ENCODE data around the gene LNX2.

The LNX2 gene

DNA sequence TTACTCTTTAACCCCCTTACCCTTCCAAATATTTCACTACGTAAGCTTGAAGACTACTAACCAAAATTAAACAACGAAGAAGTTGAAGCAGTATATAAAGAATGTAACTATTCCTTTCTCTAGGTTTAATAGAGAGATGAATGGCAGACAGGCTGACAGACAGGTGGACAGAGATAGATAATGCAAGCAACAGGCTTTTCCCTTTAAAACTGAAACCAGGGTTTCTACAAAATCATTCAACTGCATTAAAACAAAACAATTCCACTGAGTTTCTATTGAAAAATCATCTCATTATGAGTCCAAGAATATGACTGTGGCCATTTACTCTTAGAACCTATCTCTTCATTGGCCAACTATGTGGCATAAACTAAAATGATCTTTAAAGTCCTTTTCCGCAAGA, 15.2 kb downstream of the LNX2 start:
- no peak for DNase-seq

GRCh38 chr13:27601803-27602202, 18.5 kb downstream of the LNX2 start:
- DNase-seq: no peak

DNA sequence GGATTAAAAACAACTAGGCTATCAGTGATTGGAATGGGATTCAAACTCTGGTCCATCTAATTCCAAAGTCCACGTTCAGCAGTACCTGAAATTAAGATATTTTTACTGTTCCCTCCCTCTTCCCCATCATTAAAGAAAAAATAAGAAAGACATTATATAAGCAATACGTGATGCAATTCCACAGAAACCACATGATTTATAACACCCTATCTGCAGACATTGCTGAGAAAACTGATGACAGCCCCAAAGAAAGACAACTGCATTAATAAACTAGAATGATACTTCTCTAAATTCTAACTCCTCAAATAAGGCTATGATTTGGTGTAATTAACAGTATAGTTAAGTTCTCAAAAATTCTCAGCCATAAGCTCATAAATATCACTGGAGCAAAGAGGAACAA, 19.1 kb downstream of the LNX2 start:
- no peak for DNase-seq

GRCh38 chr13:27600711-27601110, 19.6 kb downstream of the LNX2 start:
- no peak for DNase-seq

- DNase-seq: no peak
These were observed 20.3 kb downstream of the LNX2 start for GRCh38 chr13:27599845-27600553.

- no peak for DNase-seq
These were observed 21.2 kb downstream of the LNX2 start for GRCh38 chr13:27599096-27599495.

GRCh38 chr13:27595055-27595811, 25.1 kb downstream of the LNX2 start:
- DNase-seq: no peak

- DNase-seq: no peak
These were observed 27.1 kb downstream of the LNX2 start for GRCh38 chr13:27593267-27593666.

DNA sequence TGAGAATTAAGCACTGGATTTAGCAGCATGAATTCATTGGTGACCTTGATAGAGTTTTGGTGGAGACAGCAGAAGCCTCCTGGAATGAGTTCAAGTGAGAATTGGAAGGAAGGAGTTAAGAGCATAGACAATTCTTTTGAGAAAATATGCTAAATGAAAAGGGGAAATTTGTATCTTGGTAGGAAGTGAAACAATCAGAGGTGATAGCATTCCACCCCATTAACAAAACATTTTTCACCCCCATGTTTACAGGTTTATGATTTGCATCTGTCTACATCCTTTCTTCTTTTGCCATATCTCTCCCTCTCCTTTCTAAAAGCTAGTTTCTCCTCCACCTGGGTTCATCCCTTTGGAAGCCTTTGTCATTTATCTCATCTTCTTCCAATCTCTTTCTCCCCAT, 27.5 kb downstream of the LNX2 start:
- DNase-seq: no peak

GRCh38 chr13:27588405-27588804, 31.9 kb downstream of the LNX2 start:
- no peak for DNase-seq

DNA sequence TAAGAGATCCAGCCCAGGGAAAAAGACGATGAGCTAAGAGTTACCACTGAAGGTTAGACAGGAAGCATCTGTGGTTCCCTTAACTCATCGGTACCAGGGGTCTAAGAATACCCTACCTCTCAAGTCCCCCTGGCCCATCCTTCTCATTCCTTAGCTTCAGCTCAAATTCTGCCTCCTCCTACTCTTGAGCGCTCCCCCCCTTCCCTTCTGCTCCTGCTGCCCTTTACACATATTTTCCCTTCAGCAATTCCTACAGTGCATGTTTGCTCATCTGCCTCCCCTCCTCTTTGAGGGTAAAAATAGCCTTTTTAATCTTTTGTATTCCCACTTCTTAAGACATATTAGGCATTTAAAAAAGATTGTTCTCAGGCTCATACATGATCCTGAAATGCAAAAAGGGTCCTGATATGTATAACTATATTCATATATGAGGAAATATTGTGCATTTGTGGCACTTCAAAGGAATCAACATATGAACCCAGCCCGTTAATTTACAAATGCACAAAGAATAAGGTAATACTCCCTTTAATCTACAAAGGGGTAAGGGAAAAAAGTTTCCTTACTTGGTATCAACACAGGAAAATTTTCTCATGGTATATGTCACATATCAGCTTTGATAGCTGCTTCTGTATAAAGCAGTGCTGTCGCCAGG, 33.1 kb downstream of the LNX2 start:
- DNase-seq: no peak

DNA sequence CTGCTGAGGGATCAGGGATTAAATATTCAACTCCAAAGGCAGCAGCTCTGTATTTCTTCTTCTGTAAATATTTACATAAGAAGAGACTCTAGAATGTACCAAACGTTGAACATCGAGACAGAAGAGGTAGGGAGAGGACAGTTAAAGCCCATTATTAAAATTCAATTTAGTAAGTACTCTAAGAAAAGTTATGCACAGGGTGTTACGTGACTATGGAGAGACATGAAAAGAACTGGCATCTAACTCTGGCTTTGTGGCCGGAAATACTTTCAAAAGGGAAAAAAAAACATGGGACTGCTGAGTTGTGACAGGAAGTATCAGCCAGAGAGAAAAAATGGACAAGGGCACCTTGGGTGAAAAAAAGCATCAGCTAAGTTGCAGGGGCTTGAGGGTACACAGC, 36.7 kb downstream of the LNX2 start:
- DNase-seq: no peak

GRCh38 chr13:27578121-27579030, 42.0 kb downstream of the LNX2 start:
- DNase-seq: no peak

DNA sequence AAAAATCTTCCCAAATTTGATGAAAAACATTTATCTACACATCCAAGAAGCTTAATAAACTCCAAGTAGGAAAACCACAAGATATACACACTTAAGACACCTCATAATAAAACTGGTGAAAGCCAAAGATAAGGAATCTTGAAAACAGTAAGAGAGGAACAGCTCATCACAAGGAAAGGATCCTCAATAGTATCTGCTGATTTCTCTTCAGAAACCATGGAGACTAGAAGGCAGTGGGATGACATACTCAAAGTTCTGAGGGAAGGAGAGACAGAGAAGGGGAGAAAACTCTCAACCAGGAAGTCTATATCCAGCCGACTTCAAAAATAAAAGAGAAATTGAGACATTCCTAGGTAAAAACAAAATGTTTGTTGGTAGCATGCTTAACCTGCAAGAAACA, 45.7 kb downstream of the LNX2 start:
- DNase-seq: no peak

DNA sequence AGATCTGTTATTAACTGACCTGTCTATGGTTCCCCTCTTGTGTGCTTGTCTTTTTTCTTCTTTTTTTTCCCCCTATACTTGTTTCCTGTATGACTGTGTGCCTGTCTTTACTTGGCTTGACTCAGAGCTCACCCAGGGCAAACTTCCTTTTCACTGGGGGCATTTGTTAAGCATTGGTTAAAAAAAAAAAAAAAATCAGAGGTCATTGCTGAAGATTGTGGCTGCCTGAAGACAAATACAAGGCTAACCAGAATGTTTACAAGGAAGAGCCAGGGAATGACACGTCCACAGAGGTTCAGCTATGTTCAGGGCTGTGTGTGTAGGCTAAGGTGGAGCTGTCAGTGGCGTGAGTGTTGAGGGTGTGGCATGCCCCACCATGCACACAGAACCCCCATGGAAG, 47.1 kb downstream of the LNX2 start:
- DNase-seq: no peak

DNA sequence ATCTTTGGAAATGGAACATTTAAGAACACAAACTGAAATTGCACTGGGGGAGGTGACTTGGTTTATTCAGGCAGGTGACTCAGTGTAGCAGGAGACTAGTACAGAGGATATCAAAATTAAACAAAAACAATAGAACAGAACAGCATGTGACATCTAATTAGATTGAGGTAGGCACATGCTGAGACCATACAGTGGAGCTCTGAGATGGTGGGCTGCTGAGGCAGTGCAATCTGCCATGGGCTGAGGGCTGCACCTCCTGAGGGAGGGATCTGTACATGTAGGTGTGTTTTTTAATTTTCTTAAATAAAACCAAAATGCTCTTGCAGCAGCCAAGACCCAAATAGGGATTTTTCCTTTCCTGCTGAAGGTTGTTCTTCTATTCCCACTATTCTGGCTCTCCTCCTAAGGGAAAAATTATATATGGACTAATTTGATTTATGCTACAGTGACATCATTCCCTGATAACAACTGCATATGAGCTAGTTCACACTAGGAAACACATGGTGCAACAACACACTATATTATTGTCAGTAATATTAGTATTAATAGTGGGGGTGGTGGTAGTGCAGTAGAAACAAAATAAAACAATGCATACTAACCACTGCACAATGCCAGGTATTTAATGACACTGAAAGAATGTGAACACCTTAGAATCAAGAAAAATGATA, 48.0 kb downstream of the LNX2 start:
- no peak for DNase-seq

DNA sequence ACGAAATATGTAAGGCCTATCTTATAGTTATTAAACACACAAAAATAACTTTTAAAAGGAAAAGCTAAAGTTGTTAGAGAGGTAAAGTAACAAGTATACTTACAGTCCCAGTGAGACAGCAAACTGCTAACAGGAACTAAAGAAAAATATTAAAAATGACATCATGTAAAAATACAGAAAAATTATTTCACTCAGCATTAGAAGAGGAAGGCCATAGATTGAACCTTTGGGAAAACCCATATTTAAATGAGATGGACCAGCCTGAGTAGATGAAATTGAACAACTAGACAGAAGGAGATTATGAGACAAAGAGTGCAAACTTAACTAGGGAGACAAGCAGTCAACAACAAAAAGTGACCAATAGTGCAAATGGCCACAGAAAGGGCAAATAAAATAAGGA, 49.4 kb downstream of the LNX2 start:
- DNase-seq: no peak

GRCh38 chr13:27569405-27569804, 50.9 kb downstream of the LNX2 start:
- DNase-seq: no peak

DNA sequence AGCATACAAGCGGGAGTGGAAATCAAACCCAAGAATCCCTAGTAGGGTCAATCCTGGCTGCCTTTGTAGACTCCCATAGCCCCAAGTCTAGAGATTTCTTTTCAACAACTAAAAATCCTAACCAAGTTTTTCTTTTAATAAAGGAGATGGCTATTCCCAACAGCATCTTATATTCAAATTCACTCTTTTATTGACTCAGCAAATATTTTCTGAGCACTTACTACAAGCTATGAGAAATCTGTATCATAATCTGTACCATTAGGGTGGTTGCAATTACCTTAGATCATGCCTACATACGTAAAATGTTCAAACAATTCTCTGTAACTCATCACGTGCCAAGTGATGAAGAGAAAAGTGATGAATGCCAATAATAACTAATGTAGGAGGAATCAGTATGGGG, 54.5 kb downstream of the LNX2 start:
- no peak for DNase-seq

- DNase-seq: no peak
These were observed 57.9 kb downstream of the LNX2 start for GRCh38 chr13:27562457-27562856.

DNA sequence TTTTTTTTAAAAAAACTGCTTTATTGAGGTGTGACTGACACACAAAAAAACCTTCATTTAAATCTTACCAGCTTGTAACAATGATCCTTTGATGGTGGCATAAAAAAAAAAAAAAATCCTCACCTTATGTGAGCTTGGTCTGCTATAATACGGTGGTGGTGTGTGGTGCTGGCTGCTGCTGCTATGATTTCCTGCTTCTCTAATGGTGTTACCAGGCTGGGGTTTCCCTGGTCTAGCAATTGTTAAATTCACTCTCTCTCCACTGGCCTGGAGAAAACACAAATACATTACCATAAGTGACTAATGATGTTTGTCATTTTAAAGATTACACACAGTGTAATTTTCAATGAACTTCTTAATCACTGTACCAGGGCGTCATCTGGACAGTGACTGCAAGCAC, 60.6 kb downstream of the LNX2 start:
- DNase-seq: no peak

- no peak for DNase-seq
These were observed 64.2 kb downstream of the LNX2 start for GRCh38 chr13:27556109-27556508.

DNA sequence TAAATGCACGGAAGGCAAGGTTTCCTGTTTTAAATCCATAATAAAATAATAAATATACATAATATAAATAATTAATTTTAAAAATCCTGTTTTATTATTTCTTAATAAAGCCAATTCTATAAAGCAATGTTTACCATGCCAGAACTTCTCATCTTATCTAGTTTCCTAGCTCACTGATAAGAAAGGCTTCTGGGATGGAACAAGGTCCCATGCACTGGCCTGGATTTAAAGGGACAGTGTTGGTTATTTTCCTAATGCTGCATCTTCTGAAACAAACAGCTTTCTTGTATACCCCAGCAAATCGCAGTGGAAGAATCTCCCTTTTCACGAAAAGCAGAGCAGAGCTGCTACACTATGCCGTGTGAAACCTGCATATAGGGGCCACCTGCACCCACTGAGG, 68.8 kb downstream of the LNX2 start:
- DNase-seq: no peak
